DMS79 treated with DMSO at 0.1 percent for 48 hours (cell line): ENCODE measurements around the gene RPGRIP1L.

ENCODE experiments used
- DNase-seq: peaks from one replicate; lab custom pipeline; 2025; lab: John Stamatoyannopoulos, UW

Gene RPGRIP1L

DNA sequence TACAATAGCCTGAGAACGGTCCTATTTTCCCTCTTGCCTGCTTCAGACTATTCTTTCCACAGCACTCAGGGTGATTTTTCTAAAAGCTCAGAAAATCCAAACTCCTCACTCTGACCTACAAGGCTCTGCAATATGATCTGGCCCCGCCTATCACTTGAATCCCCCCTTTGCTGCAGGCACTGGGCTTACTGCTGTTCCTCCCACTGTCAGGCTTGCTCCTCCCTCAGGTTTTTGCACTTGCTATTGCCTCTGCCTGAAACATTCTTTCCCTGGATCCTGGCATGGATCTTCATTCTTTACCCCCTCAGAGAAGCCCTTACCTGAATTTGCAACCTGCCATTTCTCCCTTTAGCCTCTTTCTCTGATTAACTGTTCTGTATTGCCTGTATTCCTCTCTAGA is 52.3 kb downstream of the RPGRIP1L start:
- no peak for DNase-seq

DNA sequence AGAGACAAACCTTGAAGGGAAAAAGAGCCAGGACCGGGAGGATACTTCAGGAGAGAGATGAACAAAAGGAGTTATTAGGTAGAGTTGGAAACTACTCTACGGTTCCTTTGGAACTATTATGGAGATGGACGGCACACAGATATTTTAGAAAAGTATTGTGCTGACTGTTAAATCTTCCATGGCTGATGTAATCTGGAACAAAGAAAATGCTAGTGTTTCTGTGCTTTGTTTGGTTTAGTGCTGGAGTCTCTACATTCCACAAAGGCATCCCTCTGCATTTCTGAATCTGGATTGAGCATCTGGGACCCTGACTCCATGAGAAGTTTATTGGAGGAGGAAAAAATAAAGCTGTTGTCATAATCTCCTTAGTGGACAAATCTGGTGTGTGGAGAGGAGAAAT is 57.2 kb downstream of the RPGRIP1L start:
- no peak for DNase-seq

DNA sequence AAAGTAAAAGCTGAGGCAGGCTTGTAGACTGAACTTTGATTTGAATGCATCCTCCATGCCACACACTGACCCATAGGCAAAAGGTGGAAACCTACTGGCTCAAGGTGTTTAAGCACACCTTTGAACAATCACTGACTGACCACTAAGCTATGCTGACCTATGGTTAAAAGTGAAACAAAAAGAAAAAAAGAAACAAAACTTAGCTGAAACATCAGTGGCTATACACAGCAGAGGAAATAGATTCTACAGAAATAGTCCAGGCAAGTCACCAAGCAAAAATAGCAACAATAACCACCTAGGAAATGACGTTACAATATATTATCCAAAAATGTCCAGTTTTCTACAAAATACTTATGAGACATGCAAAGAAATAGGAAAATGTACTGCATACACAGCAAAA is 60.2 kb downstream of the RPGRIP1L start:
- DNase-seq: no peak

- no peak for DNase-seq
Observed at GRCh38 chr16:53642094-53642493, 61.6 kb downstream of the RPGRIP1L start.

DNA sequence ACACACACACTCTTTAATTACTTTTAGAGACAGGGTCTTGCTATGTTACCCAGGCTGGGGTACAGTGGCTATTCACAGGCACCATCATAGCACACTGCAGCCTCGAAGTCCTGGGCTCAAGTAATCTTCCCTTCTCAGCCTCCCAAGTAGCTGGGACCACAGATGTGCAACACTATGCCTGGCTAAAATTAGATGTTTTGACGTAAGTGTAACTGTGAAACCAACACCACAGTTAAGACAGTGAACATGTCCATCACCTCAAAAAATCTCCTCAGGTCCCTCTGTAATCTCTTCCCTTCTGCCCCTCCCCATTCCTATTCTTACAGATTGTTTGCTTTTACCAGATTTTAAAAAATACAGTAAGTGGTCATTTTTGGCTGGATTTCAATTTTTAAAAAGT is 66.7 kb downstream of the RPGRIP1L start:
- DNase-seq: no peak

- DNase-seq: no peak
Observed at GRCh38 chr16:53632526-53632925, 71.1 kb downstream of the RPGRIP1L start.

- DNase-seq: no peak
Observed at GRCh38 chr16:53631236-53632025, 72.2 kb downstream of the RPGRIP1L start.

- DNase-seq: no peak
Observed at GRCh38 chr16:53629607-53630312, 73.9 kb downstream of the RPGRIP1L start.

- peak; percentile 8 for DNase-seq
Observed at GRCh38 chr16:53629151-53629550, 74.5 kb downstream of the RPGRIP1L start.

- no peak for DNase-seq
Observed at GRCh38 chr16:53626811-53627210, 76.8 kb downstream of the RPGRIP1L start.

DNA sequence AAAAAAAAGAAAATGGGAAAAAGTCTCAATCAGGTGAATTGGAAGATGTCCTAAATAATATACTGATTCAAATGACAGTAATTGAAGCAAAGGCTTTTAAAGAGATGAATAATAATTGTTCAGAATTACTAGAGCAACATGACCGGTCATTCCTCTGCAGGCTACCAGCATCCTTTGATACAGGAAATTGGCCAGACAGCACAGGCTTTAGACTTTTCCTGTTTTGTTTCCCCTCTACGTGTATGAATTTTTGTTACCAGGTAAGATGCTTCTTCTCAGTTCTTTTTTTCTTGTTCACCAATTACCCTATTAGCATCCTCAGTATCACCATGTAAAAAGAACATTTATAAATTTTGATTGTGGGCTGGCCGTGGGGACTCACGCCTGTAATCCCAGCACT is 77.5 kb downstream of the RPGRIP1L start:
- DNase-seq: no peak

- no peak for DNase-seq
Observed at GRCh38 chr16:53625221-53625620, 78.4 kb downstream of the RPGRIP1L start.

- DNase-seq: no peak
Observed at GRCh38 chr16:53622315-53622714, 81.3 kb downstream of the RPGRIP1L start.

DNA sequence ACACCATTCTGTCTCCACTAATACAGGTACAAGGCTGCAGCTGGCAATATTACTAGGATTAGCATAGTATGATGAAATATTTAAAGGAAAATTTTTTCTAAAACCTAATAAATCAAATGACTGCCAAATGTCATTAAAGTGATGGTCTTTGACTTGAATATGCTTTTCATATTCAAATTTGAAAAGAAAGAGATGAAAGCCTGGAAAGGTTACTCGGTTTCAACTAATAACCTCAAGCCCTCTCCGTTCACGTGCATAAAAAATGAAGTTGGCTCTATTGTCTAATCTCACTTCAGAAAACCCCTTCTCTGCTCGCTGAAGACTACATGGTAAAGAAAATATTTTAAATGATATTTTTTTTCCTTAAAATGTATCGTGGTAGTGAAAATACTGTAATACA is 83.2 kb downstream of the RPGRIP1L start:
- DNase-seq: no peak

GRCh38 chr16:53619235-53619634 is 84.4 kb downstream of the RPGRIP1L start:
- no peak for DNase-seq

DNA sequence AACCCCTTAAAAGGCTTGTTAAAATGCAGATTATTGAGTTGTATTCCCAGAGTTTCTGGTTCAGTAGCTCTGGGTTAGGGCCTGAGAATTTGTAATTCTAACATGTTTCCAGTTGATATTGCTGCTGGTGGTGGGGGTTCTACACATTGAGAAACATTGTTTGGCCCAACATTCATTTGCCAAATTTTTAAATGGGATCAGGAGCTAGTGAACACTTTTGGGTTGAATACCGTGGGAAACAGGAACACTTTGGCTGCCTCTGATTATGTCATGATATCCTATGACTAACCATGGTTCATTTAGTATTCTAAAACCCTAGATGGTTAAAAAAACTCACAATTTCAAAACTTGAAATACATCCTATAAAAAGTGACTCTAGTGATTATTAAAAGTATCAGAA is 89.3 kb downstream of the RPGRIP1L start:
- no peak for DNase-seq

GRCh38 chr16:53612003-53612402 is 91.7 kb downstream of the RPGRIP1L start:
- DNase-seq: no peak

DNA sequence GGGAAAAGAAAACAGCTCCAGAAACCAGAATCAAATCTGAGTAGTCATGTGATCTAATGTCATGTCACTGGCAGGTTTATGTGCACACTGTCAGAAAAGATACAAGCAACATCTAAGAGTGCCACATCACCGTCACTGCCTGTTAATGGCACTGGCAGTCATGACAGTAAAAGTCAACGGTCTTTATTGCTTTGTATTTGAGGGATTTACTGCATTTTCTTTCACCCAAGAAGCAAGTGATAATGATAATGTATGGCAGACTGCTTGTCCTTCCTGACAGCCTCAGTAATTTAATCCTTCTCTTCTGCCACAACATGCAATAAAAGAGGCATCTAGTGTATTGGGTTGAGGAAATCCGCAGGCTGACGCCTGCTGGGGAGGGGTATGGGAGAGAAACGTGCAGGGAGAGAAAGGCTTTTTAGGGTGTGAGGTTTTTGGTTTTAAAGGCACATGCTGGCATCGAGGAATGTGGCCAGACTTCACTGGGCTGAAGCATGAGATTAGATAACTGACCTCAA is 92.4 kb downstream of the RPGRIP1L start:
- no peak for DNase-seq

DNA sequence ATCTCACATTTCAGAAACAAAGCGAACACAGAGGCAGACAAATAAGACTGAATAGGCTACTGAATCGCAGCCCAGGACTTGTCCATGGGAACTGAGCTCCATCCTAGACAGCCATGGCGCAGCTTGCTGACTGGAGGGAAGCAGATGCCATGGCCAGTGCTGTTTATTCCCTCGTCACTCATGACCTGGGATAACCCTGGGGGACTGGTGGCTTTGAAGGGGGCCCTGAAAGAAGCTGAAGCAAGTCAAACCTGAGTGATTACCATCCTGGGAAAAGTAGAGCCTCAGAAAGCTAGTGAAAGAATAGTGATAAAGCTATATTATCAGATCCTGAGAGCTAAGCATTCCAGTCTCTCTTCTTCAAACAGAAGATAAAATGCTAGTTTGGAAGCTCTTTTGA is 94.1 kb downstream of the RPGRIP1L start:
- no peak for DNase-seq

- DNase-seq: no peak
Observed at GRCh38 chr16:53608094-53608493, 95.6 kb downstream of the RPGRIP1L start.

DNA sequence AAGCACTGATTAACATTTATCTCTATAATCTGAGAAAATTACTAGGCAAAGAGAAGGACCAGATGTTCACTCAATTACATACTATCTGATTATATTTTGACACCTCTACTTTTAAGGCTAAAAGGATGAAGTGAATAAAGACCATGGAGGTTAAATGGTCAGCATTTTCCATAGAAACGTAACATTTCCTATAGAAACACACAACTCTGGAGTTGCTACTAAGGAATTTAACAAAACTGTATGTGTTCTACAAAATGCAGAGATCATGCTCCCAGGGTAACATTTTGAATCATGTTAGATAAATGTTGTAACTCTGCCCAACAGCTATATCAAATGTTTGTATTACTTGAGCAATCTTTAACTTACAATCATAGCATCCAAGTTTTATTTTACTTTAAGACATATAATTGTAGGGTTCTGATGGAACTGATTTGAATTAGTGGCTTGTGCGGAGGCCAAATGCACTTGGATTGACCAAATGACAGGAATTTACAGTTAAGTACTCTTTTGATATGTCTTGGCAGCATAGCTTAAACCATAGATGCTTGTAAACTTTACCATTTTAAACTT is 97.7 kb downstream of the RPGRIP1L start:
- no peak for DNase-seq

DNA sequence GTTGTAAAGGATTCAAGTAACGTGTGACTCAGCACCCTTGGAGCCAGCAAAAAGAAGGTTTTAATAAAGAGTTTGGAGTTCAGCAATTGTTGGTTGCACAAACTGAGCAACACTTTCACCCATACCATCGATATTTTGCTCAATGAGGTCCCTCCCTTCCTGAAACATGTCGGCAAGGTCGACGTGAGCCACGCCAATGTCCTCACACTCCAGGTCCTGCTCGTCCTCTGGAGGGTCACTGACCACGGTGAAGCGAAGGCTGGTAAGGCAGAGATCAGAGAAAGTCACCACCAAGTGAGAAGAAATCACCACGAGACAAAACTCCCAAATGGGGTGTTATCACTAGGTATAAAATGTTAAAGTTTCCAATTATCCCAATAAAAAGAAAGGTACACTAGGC is 98.3 kb downstream of the RPGRIP1L start:
- DNase-seq: no peak

- DNase-seq: no peak
Observed at GRCh38 chr16:53601961-53602360, 101.7 kb downstream of the RPGRIP1L start.
